Measurements from ENCODE around the gene SERTAD2. TPM values are rescaled to one million over a fixed set of nuclear protein-coding genes. Genes with fewer than 3 reads are reported as not detected.
A peak's percentile ranks its signal among the peaks of the same experiment; 100 is the strongest.

The SERTAD2 gene
- total and polyA plus RNA-seq, 2 experiments from 2014 or later, result 6.2 to 6.4 TPM

DNA sequence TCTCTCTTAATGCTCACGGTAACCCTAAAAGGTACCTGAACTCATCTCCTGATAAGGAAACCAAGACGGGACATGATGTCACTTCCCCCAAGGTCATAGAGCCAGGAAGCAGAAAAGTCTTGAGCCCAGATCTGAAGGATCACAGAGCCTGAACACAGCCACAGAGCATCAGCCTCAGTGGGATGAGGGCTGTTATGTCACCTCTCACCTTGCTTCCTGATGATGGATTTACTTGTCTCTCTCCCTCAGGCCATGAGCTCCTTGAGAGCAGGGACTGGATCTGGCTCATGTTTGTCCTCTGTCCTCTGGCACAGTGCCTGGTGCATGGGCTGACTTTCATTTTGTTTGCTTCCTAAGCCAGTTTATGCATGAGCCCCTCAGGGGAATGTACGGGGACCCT is 54.2 kb downstream of the SERTAD2 start (continued):
- TF ChIP-seq, protein P1, sequence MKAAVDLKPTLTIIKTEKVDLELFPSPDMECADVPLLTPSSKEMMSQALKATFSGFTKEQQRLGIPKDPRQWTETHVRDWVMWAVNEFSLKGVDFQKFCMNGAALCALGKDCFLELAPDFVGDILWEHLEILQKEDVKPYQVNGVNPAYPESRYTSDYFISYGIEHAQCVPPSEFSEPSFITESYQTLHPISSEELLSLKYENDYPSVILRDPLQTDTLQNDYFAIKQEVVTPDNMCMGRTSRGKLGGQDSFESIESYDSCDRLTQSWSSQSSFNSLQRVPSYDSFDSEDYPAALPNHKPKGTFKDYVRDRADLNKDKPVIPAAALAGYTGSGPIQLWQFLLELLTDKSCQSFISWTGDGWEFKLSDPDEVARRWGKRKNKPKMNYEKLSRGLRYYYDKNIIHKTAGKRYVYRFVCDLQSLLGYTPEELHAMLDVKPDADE (IDR thresholded peaks at IDR 0.05), result no peak
- TF ChIP-seq POLR2AphosphoS5 (IDR thresholded peaks at IDR 0.05; ENCODE audit: low read depth), result no peak
- TF ChIP-seq JUNB (IDR thresholded peaks at IDR 0.05; ENCODE audit: unreplicated experiment), result no peak
- TF ChIP-seq ZNF114 (CRISPR knock-in tag; IDR thresholded peaks at IDR 0.05), result no peak
- no peak for TF ChIP-seq STAT1 (IDR thresholded peaks at IDR 0.05; ENCODE audit: unreplicated experiment)
- no peak for TF ChIP-seq EZH2 (IDR thresholded peaks at IDR 0.05; ENCODE audit: low read depth, unreplicated experiment)

DNA sequence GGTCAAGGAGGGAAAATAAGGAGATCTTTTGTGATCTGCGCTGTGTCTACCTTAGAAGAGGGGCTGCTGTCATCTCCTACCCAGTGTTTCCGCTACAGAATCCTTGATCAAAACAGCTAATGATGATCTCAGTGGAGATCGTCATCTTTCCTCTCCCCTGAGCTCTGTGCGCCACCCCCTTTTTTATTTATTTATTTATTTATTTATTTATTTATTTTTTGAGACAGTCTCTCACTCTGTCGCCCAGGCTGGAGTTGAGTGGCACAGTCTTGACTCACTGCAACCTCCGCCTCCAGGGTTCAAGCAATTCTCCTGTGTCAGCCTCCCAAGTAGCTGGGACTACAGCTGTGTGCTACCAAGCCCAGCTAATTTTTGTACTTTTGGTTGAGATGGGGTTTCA is 55.5 kb downstream of the SERTAD2 start:
- Mint-ChIP-seq H3K4me1 (peaks cover 6% of the 10 kb centered on the region; the same call in 2 of the 3 replicates), H3K27ac (no peak overlapping the region), H3K4me3 (no peak overlapping the region), H3K36me3 (ENCODE audit: low read depth) (no peaks in the 10 kb centered on the region), H3K9me3 (no peaks in the 10 kb centered on the region), H3K27me3 (ENCODE audit: insufficient read depth, low read depth, poor library complexity) (peaks cover 3% of the 10 kb centered on the region)
- DNase-seq (ENCODE audit: low spot score) (no peak), ATAC-seq (no peak)
- Histone ChIP-seq H2AFZ (no peak overlapping the region), H3K9me2 (ENCODE audit: insufficient read depth) (no peaks in the 10 kb centered on the region), H3K4me1 (ENCODE audit: insufficient read depth) (no peaks in the 10 kb centered on the region), H3K79me2 (replicated peaks; ENCODE audit: insufficient read depth) (no peaks in the 10 kb centered on the region), H3K27me3 (ENCODE audit: insufficient read depth) (no peaks in the 10 kb centered on the region), H4K20me1 (replicated peaks; ENCODE audit: insufficient read depth) (no peaks in the 10 kb centered on the region), H3F3A (replicated peaks; ENCODE audit: low read depth) (no peaks in the 10 kb centered on the region), H3K27ac (ENCODE audit: low read depth) (no peak overlapping the region), H3K4me3 (no peak overlapping the region), H3K4me2 (no peak overlapping the region), H3K36me3 (ENCODE audit: insufficient read depth) (no peaks in the 10 kb centered on the region)
- TF ChIP-seq ZNF331 (CRISPR knock-in tag; IDR thresholded peaks at IDR 0.05; ENCODE audit: low read depth) (no peak), JUNB (IDR thresholded peaks at IDR 0.05; ENCODE audit: unreplicated experiment) (no peak), NANOG (IDR thresholded peaks at IDR 0.05; ENCODE audit: borderline replicate concordance) (no peak)

DNA sequence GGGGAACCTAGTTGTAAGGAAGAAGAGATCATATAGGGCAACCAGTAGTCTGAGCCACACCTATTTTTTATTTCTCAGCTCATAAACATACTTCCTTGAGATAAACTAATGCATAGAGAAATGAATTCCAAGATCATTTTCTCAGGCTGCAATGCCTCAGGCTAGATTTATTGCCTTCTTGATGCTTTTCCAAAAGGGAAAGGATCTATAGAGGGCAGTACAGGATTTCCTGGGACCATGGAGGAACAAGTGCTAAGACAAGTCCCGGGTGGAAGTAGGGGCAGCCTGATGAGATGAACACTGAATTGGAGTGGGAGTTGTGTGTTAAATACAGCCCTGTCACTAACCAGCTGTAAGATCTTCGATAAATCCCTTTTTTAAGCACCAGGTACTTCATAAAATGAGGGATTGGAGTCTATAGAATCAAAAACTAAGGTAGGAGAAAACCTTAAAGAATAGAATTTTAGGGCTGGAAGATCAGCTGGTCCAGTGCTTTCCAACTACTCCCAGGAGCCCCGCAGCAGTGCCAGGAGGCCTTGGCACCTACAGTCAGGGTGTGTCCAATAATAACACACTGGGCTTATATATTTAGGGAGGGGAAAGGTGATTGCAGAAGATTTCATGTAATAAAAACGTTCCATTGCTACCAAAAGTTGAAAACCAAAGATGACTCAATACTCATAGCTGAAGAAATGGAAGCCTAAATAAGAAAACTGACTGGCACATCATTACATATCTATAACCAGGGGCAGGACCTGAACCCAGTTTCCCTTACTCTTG is 58.1 kb downstream of the SERTAD2 start:
- H4K20me1 ChIP-seq (replicated peaks; ENCODE audit: insufficient read depth), result no peaks in the 10 kb centered on the region
- no peaks in the 10 kb centered on the region for H3K9me2 ChIP-seq (ENCODE audit: insufficient read depth)
- H3F3A ChIP-seq (replicated peaks; ENCODE audit: low read depth), result no peaks in the 10 kb centered on the region
- Mint-ChIP-seq H3K9me3 (no peaks in the 10 kb centered on the region), H3K4me1 (peaks cover 6% of the 10 kb centered on the region; the same call in 2 of the 3 replicates), H3K4me3 (no peak overlapping the region), H3K27me3 (ENCODE audit: insufficient read depth, low read depth, poor library complexity) (no peaks in the 10 kb centered on the region), H3K27ac (no peak overlapping the region), H3K36me3 (ENCODE audit: low read depth) (peaks cover 9% of the 10 kb centered on the region; the same call in 1 of the 3 replicates)
- H3K4me2 ChIP-seq, result no peak overlapping the region
- no peaks in the 10 kb centered on the region for H3K4me1 ChIP-seq (ENCODE audit: insufficient read depth)
- H3K36me3 ChIP-seq (ENCODE audit: insufficient read depth), result no peaks in the 10 kb centered on the region; the same call in 1 of the 2 replicates
- H2AFZ ChIP-seq, result no peak overlapping the region
- H3K4me3 ChIP-seq, result no peak overlapping the region
- DNase-seq (ENCODE audit: low spot score), result peak; percentile 65
- ATAC-seq, result peak; percentile 88
- no peak overlapping the region for H3K27ac ChIP-seq (ENCODE audit: low read depth)
- TF ChIP-seq STAT1 (IDR thresholded peaks at IDR 0.05; ENCODE audit: unreplicated experiment), result no peak
- TF ChIP-seq, protein P2, sequence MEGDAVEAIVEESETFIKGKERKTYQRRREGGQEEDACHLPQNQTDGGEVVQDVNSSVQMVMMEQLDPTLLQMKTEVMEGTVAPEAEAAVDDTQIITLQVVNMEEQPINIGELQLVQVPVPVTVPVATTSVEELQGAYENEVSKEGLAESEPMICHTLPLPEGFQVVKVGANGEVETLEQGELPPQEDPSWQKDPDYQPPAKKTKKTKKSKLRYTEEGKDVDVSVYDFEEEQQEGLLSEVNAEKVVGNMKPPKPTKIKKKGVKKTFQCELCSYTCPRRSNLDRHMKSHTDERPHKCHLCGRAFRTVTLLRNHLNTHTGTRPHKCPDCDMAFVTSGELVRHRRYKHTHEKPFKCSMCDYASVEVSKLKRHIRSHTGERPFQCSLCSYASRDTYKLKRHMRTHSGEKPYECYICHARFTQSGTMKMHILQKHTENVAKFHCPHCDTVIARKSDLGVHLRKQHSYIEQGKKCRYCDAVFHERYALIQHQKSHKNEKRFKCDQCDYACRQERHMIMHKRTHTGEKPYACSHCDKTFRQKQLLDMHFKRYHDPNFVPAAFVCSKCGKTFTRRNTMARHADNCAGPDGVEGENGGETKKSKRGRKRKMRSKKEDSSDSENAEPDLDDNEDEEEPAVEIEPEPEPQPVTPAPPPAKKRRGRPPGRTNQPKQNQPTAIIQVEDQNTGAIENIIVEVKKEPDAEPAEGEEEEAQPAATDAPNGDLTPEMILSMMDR (conservative IDR thresholded peaks at IDR 0.05; ENCODE audit: low read depth in 2 of 2), result peak; percentile 57 to 79
- no peaks in the 10 kb centered on the region for H3K79me2 ChIP-seq (replicated peaks; ENCODE audit: insufficient read depth)
- no peaks in the 10 kb centered on the region for H3K27me3 ChIP-seq (ENCODE audit: insufficient read depth)

Measured in GM23338 (cell line).